K562 (cell line): ENCODE results near the gene DNAJB4. TPM values are rescaled to one million over a fixed set of nuclear protein-coding genes. Genes with fewer than 3 reads are reported as not detected.

Source experiments
- AFF4 ChIP-seq: sonication (generic); formaldehyde crosslinking; IDR thresholded peaks from 2 replicates; pipeline ENCODE4 v1.8.0; 2023; ENCODE audit warnings: mild to moderate bottlenecking, missing genetic modification reagents
- BRD9 ChIP-seq: fragments of 450-650 bp; IDR thresholded peaks from 2 replicates; pipeline ENCODE4 v1.6.1; 2018; ENCODE audit warnings: low read depth; ENCODE audit not compliant: partially characterized antibody
- CBFA2T2 ChIP-seq: fragments of 450-650 bp; conservative IDR thresholded peaks from 2 replicates; pipeline ENCODE4 v1.6.1; 2017; ENCODE audit warnings: mild to moderate bottlenecking
- DNMT1 ChIP-seq: fragments of 450-650 bp; IDR thresholded peaks from 2 replicates; pipeline ENCODE4 v1.6.1; 2016; ENCODE audit warnings: antibody characterized with exemption, mild to moderate bottlenecking
- E2F6 ChIP-seq, 2 experiments: IDR thresholded peaks; 2 replicates each; pipeline ENCODE4 v1.6.1; 2011; ENCODE audit warnings: borderline replicate concordance in 1 of 2, control low read depth in 1 of 2, low read depth in 1 of 2, low read length in 1 of 2, mild to moderate bottlenecking in 1 of 2, mixed read lengths in 1 of 2, moderate library complexity in 1 of 2; ENCODE audit not compliant: insufficient read depth in 1 of 2, insufficient read length in 1 of 2, poor library complexity in 1 of 2, severe bottlenecking in 1 of 2; ENCODE audit errors: extremely low read depth in 1 of 2
- FOXJ2 ChIP-seq: fragments of 200-800 bp; sonication (Bioruptor generic); IDR thresholded peaks from 2 replicates; pipeline ENCODE4 v1.6.1; 2016; ENCODE audit warnings: missing genetic modification characterization, missing compliant biosample characterization
- KAT7 ChIP-seq: sonication (generic); formaldehyde crosslinking; IDR thresholded peaks from 2 replicates; pipeline ENCODE4 v1.8.0; 2022; ENCODE audit warnings: missing genetic modification reagents, mild to moderate bottlenecking, borderline replicate concordance
- MTA3 ChIP-seq: fragments of 450-650 bp; formaldehyde crosslinking; IDR thresholded peaks from 2 replicates; pipeline ENCODE4 v1.6.1; 2017; ENCODE audit warnings: mild to moderate bottlenecking, borderline replicate concordance
- MYC ChIP-seq, 2 experiments: fragments of 250-450 bp in 1 of 2; sonication (Bioruptor Pico) in 1 of 2; IDR thresholded peaks; 2 replicates each; pipeline versions ENCODE4 v1.5.1 to v1.6.1; 2012 to 2021; ENCODE audit warnings: low read depth in 2 of 2, borderline replicate concordance in 1 of 2, improper control_type of control experiment in 1 of 2, low read length in 1 of 2, mild to moderate bottlenecking in 1 of 2, moderate library complexity in 1 of 2
- NR1H2 ChIP-seq: sonication (generic); formaldehyde crosslinking; IDR thresholded peaks from 2 replicates; pipeline ENCODE4 v1.4.0; 2020; ENCODE audit warnings: mild to moderate bottlenecking, missing genetic modification reagents
- POLR3G ChIP-seq: IDR thresholded peaks from 2 replicates; pipeline ENCODE4 v1.6.1; 2011; ENCODE audit not compliant: insufficient read length, insufficient replicate concordance; ENCODE audit errors: extremely low read depth
- SMARCE1 ChIP-seq: fragments of 450-650 bp; IDR thresholded peaks from 2 replicates; pipeline ENCODE4 v1.7.1; 2016; ENCODE audit warnings: mild to moderate bottlenecking
- TRIM25 ChIP-seq: fragments of 450-650 bp; IDR thresholded peaks from 2 replicates; pipeline ENCODE4 v1.7.0; 2016; ENCODE audit warnings: borderline replicate concordance
- XRCC5 ChIP-seq: fragments of 200-400 bp; formaldehyde crosslinking; IDR thresholded peaks from 2 replicates; pipeline ENCODE4 v1.6.1; 2017; ENCODE audit warnings: low read depth, mild to moderate bottlenecking, low read length
- ZBTB43 ChIP-seq: sonication (generic); formaldehyde crosslinking; IDR thresholded peaks from 2 replicates; pipeline ENCODE4 v1.8.0; 2023; ENCODE audit warnings: mild to moderate bottlenecking, missing genetic modification reagents
- ZKSCAN3 ChIP-seq: fragments of 250-450 bp; sonication (Bioruptor Pico); IDR thresholded peaks from 2 replicates; pipeline ENCODE4 v1.4.0; 2020
- ZNF354B ChIP-seq: fragments of 250-450 bp; sonication (Bioruptor Pico); IDR thresholded peaks from 2 replicates; pipeline ENCODE4 v1.4.0; 2020
- ZNF778 ChIP-seq: fragments of 450-650 bp; formaldehyde crosslinking; IDR thresholded peaks from 2 replicates; pipeline ENCODE4 v1.4.0; 2020; ENCODE audit warnings: mild to moderate bottlenecking, moderate library complexity
- polyA plus RNA-seq, 8 experiments: library from polyadenylated mRNA; depleted of rRNA in 4 of 8; stranded (reverse) in 5 of 8; unstranded in 3 of 8; fragments of >200 nt; fragmentation: Nextera tagmentation in 2 of 8; fragmentation: Illumina TruSeq in 1 of 8; extraction: Ambion mirVana in 2 of 8; extraction: Trizol in 1 of 8; gene quantifications; 2 replicates each; pipeline versions ENCODE4 v1.2.1 to v1.2.3, GENCODE V29; 2011 to 2014; ENCODE audit warnings: inconsistent platforms in 1 of 8, missing spikeins in 1 of 8
- total RNA-seq, 7 experiments: library from RNA; depleted of rRNA in 6 of 7; stranded (reverse); fragments of >200 nt in 6 of 7; fragmentation: Illumina TruSeq in 2 of 7; extraction: Trizol in 2 of 7; gene quantifications; 2 replicates each; pipeline versions ENCODE4 v1.2.1 to v1.2.3, GENCODE V29; 2011 to 2021; ENCODE audit warnings: low replicate concordance in 1 of 7

Gene DNAJB4
- total and polyA plus RNA-seq, 9 of the 15 experiments (the other 6 are each of a cell fraction or from before 2014, with no cell fraction given), result 8.5 to 27.7 (median 19.8) TPM

GRCh38 chr1:78004719-78005447 lies at the start of gene DNAJB4 (continued):
- no peak for TF ChIP-seq FOXJ2 (tag)
- TF ChIP-seq ZKSCAN3, result no peak
- TF ChIP-seq ZNF778 (CRISPR knock-in tag), result no peak
- no peak for TF ChIP-seq ZNF354B (CRISPR knock-in tag)
- no peak for TF ChIP-seq MYC (IDR thresholded peaks at IDR 0.05; ENCODE audit: low read depth, low read length)
- TF ChIP-seq MYC (CRISPR knock-in tag; IDR thresholded peaks at IDR 0.05; ENCODE audit: borderline replicate concordance, low read depth), result no peak
- TF ChIP-seq ZBTB43 (CRISPR knock-in tag), result no peak
- TF ChIP-seq AFF4 (CRISPR knock-in tag), result peak; percentile 6; the same call in 1 of the 2 replicates
- TF ChIP-seq E2F6 (IDR thresholded peaks at IDR 0.05; ENCODE audit: borderline replicate concordance in 1 of 2, extremely low read depth in 1 of 2, insufficient read depth in 1 of 2, insufficient read length in 1 of 2, low read depth in 1 of 2, low read length in 1 of 2, poor library complexity in 1 of 2, severe bottlenecking in 1 of 2), result no peak
- TF ChIP-seq DNMT1, result peak; percentile 75; the same call in 1 of the 2 replicates
- no peak for TF ChIP-seq CBFA2T2
- peak; percentile 93; the same call in 1 of the 2 replicates for TF ChIP-seq MTA3
- TF ChIP-seq XRCC5, result no peak
- no peak; the same call in 1 of the 2 replicates for TF ChIP-seq SMARCE1
- TF ChIP-seq KAT7, result no peak
- peak; percentile 49 for TF ChIP-seq BRD9
- no peak for TF ChIP-seq POLR3G
- TF ChIP-seq NR1H2 (CRISPR knock-in tag), result no peak
- TF ChIP-seq TRIM25, result no peak
